Left lobe of liver (tissue), 2 donors: Measurements from ENCODE around the gene LEMD3. TPM values are rescaled to one million over a fixed set of nuclear protein-coding genes. Genes with fewer than 3 reads are reported as not detected.
"Not testable (repeated sequence)": the region's sequence is repeated elsewhere in the genome, so short reads cannot be mapped to it uniquely, and the experiment has no call there.

Experiments
- ATAC-seq: fragments of 200-7000 bp; cut with Tn5 transposase; one replicate; pipeline ENCODE4 v1.9.1; 2020; ENCODE audit warnings: mild to moderate bottlenecking, moderate library complexity
- DNase-seq: peaks from one replicate; pipeline ENCODE4 v3.0.0-alpha.2; 2020; ENCODE audit warnings: low spot score
- total RNA-seq: library from RNA; stranded (reverse); gene quantifications from one replicate; pipeline ENCODE4 v1.2.1, GENCODE V29; 2021
- donor health status: DM: no; HTN: no; CAD: no; lungs with moderate emphysema.
- donor health status: DM: no; HTN: yes; CAD: no.

LEMD3 gene
- total RNA-seq, 1 donor from 2014 or later: 10.3 TPM

DNA sequence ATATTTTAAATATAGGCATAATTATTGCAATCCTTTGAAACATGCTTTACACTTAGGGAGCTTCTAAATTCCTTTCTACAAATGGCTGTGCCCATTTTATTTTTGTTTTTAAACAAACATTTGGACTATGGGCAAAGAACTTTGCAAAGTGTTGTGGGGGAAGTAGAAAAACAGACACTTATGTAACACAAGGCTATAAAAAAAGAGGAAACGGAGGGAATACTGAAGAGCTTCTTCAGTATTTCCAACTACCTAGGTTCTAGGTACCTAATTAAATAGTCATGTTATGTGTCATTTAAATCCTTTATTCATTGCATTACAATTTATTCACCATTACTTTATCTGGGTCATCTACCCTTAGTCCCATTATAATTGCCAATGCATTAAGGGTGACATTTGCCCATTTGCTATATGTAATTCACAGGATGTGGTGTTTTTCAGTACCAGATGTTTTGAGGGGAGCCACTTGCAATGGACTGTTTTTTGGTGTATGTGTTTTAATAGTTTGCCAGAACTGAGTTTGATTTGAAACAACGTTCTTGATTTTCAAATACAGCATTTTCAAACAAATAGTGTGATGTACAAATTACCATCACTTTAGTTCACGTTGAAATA is 107.6 kb downstream of the LEMD3 start:
- ATAC-seq (no peak), DNase-seq (no peak)

DNA sequence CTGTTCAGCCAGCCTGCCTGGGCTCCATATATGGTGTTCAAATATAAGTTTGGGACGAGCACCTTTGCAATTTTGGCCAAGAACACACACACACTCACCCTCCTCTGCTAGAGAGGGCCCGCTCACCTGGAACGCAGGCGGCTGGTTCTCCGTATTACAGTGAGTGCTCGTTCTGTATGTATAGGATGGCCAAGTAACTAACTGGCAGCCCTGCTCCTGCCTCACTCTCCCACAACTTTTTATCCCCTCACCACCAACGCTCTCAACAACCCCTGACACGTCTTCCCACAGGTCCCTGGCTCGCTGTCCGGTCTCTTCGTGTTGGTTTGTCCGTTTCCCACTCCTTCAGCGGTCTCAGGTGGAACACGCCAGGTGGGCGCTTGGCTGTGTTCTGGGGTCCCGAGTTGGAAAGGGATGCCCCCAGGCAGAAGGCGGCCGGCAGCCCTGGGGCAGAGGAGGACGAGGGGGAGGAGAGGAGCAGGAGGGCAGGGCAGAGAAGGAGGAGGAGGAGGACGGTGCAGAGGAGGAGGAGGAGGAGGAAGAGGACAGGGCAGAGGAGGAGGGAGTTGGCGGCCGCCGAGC is 108.7 kb downstream of the LEMD3 start:
- no peak for DNase-seq
- no peak for ATAC-seq

DNA sequence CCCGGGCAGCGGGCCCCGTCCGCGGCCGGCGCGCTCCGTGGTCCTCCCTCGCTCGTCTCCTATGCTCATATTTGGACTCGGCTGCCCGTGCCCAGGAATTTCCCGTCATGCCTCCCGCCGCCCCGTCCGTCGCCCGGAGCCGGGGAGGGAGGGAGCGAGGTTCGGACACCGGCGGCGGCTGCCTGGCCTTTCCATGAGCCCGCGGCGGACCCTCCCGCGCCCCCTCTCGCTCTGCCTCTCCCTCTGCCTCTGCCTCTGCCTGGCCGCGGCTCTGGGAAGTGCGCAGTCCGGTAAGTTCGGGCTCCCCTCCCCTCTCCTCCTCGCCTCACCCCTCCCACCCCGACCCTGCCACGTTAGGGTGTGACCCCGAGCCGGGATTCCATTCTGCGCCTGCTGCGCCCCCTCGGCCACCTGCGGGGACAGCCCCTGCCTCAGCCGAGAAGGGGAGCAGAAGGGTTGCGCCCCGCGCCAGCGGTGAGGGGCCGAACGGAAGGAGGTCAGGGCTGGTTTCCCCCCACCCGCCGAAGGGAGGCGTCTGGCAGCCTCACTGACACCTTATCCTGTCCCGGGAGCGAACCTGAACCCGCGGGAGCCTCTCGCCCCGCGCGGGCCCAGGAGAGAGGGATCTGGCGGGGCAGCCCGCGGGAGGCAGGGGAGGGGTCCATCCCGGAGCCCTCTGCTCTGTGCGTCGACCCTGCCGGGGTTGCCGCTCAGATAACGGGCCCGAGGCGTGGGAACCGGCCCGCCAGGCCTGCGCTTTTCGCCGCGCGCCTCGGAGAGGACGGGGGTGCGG is 109.4 kb downstream of the LEMD3 start, which contains the start of gene MSRB3:
TSS of gene MSRB3 (plus strand) at position 108 of the 793 bp plus-strand sequence. CDS start 29,897 bp downstream, outside the sequence.
- DNase-seq (peak; percentile 58), ATAC-seq (peak; percentile 88)

DNA sequence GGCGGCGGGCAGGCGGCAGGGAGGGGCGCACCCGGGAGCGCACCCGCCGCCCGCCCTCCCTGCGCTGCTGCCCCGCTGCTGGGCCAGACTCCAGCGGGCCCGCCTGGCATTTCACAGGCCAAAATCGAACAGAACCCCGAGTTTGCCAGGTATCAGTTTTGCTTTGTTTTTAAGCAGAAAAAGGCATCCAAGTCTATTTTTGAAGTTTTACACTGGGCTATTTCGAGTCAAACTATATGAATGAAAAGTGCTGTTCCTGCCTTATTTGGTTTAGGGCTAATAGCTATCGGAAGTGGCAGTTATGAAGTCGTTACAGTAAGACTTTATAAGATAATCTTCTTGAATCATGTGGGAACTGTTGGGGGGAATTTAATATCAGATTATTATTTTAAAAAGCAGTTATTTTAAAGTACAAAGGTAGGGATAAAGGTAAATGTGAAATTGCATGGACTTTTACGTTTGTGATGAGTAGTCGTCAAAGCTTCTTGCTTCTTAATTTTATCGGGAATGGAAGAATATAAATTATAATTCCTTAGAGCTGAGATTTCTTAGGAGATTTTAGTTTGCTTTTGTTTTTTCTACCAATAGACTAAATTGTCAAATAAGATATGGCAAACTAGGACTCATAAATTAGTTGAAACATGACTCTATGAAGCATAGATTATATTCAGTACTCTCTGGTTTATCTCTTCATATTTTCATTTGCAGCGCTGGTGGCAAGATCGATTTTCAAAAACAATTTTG is 110.2 kb downstream of the LEMD3 start:
- no peak for DNase-seq
- ATAC-seq: no peak

DNA sequence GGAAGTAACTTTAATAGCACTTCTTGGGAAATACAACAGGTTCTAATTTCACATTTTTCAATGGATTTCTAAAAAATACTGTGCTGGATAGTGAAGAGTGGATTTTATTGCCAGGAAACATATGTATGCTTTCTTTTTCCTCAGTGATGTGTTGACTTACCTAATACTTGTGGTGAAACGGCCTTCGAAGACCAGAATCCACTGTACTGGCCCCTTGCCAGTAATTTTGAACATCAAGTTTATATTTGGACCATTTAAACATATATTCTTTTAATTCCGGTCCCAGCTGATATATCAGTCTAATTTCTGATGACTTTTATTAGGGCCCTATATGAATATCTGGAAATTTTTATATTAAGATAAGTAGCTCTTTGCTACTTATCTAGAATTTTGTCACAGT is 110.9 kb downstream of the LEMD3 start:
- no peak for DNase-seq
- ATAC-seq: no peak

DNA sequence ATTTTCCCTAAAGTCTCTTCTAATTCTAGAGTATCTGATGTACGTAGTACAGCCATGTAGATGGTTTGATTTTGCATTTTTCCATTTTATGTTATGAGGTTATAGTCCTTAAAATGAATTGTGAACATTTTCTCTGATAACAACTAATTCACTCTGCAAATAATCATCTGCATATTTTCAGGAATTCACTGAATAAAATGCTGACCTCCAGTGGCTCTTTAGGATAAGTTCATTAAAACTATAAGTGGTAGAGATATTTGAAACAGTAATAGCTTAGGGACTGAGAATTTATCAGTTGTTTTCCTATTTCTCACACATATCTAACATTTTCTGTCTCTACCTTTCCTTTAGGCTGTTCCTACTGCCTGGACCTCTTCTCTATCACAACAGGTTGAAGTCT is 113.5 kb downstream of the LEMD3 start:
- ATAC-seq: no peak
- no peak for DNase-seq

DNA sequence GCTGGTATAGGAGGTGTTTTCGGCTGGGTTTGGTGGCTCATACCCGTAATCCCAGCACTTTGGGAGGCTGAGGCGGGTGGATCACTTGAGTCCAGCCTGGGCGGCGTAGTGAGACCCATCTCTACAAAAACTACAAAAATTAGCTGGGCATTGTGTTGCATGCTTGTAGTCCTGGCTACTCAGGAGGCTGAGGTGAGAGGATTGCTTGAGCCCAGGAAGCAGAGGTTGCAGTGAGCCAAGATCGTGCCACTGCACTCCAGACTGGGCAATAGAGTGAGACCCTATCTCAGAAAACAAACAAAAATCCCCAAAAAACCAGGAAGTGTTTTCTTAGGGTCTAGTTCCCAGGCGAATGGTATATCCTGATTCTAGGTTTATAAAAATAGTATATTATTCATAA is 116.1 kb downstream of the LEMD3 start:
- DNase-seq, ATAC-seq: not testable (repeated sequence)

DNA sequence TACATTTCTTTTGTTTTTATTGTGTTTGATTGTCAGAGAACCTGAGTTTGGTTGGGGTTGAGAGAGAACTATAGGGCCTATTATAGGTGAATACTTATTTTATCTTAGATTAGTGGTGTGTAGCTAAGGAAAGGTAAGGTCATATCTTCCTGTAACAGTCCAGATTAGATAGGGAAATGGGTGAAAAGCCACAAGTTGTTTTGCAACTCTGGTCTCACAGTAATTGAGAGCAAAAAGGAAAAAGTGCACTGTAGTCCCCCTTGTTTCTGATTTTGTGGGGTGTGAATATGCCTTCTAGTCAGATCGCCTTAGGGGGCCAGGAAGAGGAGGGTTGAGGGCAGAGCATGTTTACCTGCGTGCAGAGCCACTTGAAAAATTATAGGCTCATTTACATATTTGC is 118.0 kb downstream of the LEMD3 start:
- DNase-seq (no peak), ATAC-seq (no peak)

DNA sequence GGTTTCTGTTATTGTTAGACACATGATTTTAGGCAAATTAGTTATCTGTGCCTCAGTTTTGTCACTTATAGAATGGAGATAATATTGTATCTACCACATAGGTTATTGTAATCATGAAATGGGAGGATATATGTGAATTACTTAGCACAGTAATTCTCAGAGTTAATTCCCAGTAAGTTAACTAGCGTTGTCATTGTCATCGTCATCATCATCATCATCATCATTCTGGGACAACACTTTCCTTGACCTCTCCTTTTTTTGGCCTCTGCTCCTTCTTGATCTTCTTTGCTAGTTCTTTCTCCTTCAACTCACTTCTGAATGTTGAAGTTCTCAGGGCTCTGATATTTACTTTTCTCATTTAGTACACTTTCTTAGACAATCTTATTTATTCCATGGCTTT is 122.9 kb downstream of the LEMD3 start:
- DNase-seq (no peak), ATAC-seq (no peak)

DNA sequence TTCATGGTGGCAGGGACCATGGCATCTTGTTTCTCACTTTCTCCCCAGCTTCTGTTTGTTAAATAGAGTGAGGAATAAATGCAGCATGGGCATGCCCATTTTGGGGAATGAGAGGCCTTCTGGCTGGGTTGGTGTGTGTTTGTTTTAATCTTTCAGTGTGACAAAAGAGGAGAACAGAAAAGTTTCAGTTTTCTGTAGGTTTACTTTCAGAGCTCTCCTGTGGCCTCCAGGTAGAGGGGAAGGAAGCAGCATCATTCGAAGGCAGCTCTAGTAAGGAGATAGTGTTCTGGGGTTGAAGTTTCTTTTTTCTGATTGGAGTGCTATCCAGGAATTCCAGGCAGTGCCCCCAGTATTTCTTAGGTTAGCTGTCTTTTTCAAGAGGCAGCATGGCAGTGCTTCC is 124.4 kb downstream of the LEMD3 start:
- DNase-seq: no peak
- no peak for ATAC-seq

DNA sequence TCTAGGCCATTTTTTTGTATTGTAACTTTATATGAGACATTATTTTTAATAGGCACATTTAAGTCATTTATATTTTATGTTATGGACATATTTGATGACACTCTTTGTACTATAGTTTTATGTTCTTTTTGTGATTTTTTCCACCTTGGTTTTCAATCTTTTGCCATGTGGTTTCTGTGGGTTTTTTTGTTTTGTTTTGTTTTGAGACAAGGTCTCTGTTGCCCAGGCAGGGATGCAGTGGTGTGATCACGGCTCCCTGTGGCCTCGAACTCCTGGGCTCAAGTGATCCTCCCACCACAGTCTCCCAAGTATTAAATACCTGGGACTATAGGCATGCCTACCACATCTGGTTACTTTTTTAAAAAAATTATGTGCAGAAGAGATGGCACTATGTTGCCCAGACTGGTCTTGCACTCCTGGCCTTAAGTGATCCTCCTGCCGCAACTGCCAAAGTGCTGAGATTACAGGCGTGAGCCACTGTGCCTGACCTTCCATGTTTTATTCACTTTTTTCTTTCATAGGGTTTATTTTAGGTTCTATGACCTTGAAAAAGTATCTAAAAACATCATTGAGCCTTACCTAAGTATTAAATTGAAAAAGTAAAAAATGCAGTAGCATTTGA is 125.4 kb downstream of the LEMD3 start:
- ATAC-seq (no peak), DNase-seq (no peak)

DNA sequence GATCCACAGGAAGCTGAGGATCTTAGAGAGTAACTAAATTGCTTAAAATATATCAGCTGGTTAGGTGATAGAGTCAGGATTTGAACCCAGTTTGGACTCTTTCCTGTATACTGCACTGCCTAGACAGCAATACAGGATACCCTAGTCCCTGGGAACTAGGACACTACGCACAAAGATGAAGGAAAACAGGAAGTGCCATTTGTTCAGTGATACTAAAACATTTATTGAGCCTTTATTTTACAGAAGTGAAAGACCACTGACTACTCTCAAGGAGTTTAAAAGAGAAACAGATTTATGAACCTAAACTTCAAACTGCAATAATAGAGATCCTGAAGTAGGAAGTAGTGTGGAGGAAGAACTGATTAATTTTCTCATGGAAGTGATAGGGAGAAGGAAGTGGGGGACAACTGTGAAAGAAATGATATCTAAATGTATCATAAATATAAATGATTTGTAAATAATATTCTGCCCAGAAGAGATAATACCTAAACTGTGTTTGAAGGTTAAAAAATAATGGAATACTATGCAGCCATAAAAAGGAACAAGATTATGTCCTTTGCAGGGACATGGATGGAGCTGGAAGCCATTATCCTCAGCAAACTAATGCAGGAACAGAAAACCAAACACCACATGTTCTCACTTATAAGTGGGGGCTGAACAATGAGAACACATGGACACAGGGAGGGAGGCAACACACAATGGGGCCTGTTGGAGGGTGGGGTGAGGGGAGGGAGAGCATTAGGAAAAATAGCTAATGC is 127.3 kb downstream of the LEMD3 start:
- ATAC-seq: no peak

More for the DNA sequence above, 127.3 kb downstream of the LEMD3 start:
- DNase-seq: no peak

Other genes with a start within 250 kb of the LEMD3 start
- 0.08 TPM for gene WIF1, start 48.3 kb upstream of the LEMD3 start, total RNA-seq
- 1.6 TPM for gene MSRB3, start 109.1 kb downstream of the LEMD3 start, total RNA-seq